ENCODE results near the gene NTPCR.
"Not testable (repeated sequence)": the region's sequence is repeated elsewhere in the genome, so short reads cannot be mapped to it uniquely, and the experiment has no call there.

Gene NTPCR

GRCh38 chr1:232950197-232951176 lies at the start of gene NTPCR:
TSS of gene NTPCR (plus strand) at chr1:232950611. CDS start at chr1:232950711, 100 bp downstream.
- DNase-seq (ENCODE audit: low read depth), result peak; percentile 95

DNA sequence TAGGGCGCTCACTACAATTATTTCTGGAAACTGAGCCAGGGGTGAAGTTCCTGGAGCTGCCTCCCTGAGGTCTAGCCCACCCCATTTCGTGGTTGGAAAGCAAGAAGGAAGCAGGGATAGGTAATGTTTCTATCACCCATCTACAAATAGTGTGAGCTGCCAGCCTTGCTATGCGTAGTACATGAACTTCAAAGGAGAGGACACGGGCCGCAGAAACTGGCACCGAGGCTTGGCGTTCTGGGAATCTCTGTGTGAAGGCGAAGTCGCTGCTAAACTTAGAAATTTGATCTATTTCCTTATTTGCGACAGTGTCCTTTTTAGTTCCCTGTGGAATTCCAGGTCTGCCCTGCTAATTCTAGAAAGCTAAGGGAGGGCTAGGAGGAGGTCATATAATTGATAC lies 49.6 kb upstream of the NTPCR start:
- DNase-seq (ENCODE audit: low read depth), result no peak

- no peak for DNase-seq (ENCODE audit: low read depth)
These were observed 49.2 kb upstream of the NTPCR start for GRCh38 chr1:232901255-232901654.

DNA sequence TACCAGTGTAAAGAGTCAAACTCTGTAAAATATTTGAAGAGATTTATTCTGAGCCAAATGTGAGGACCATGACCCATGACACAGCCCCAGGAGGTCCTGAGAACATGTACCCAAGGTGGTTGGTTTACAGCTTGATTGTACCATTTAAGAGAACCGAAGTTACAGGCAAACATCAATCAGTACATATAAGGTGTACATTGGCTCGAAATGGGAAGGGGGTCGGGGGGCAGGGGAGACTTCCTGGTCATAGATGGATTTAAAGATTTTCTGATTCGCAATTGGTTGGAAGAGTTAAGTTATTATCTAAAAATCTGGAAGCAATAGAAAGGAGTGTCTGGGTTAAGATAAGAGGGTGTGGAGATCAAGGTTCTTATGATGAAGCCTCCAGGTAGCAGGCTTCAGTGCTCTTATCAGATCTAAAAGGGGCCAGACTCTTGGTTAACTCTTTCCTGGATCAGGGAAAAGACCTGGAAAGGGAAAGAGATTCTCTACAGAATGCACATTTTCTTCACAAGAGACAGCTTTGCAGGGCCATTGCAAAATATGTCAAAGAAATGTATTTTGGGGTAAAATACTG lies 47.5 kb upstream of the NTPCR start:
- no peak for DNase-seq (ENCODE audit: low read depth)

DNA sequence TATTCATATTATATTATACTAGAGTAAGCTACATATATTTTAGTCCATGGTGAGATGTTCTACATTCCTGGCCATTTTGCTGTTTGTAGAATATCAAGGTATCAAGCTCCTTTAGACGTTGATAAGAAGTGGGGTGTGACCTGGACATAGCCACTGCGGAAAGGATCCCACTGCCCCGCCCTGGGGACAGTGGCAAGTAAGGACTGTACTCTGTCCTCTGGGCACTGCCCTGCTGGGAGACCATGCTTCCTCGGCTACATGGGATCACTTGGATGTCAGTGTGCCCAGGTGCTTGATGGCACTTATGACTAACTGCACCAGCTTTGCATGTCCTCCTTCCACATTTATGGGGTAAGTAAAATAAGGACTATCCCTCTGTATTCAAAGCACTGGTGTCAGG lies 46.3 kb upstream of the NTPCR start:
- DNase-seq (ENCODE audit: low read depth), result no peak

DNA sequence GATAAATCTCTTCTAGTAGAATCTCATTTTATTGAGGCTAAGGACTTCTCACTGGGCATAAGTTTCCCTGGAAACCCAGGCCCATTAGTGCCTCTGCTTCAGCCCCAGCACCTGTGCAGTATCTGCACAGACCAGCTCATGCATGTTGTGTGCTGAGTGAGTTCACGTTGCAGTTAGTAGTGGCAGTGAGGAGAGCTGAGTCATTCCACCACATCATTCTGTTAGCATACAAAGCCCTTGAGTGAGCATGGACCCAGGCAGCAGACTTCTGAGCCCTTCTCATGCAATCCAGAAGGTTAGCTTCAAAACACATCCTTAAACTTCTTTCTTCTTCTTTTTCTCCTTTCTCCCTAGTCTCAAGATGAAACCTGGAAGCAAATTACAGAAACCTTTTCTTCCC lies 45.8 kb upstream of the NTPCR start:
- no peak for DNase-seq (ENCODE audit: low read depth)

DNA sequence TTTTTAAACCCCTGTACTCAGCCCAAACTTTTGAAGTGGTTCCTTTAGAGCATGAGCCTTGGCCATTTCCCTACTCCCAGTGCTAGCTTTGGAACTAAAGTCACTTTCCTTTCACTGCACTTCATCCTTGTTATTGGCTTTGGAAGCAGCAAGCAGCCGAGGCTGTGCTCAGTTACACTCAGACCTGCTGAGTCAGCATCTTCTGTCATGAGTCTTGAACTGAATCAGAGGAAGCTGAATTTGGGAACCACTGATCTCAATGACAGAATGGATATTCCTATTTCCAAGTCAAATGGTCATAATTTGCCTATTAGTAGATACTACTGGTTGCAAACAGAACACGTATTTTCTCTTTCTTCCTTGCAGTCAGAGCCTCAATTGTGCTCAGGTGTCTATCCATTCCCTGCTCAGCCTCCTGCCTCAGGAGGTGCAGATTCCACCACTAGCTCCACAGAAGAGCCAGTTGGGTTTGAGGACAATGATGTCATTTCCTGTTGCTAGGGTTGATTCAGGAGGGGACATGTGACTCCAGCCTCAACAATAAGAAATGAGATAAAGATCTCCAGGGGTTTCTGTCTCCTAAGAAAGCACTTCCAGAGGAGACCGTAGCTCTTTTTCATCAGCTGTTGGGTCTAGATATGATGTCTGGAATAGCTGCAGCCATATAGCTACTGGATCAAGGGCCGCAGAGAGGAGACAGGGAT lies 44.9 kb upstream of the NTPCR start:
- no peak for DNase-seq (ENCODE audit: low read depth)

- no peak for DNase-seq (ENCODE audit: low read depth)
These were observed 44.0 kb upstream of the NTPCR start for GRCh38 chr1:232906441-232906840.

- DNase-seq (ENCODE audit: low read depth), result no peak
These were observed 41.6 kb upstream of the NTPCR start for GRCh38 chr1:232908831-232909230.

GRCh38 chr1:232909752-232910151 lies 40.7 kb upstream of the NTPCR start:
- no peak for DNase-seq (ENCODE audit: low read depth)

GRCh38 chr1:232911027-232911599 lies 39.3 kb upstream of the NTPCR start:
- DNase-seq (ENCODE audit: low read depth), result no peak

- DNase-seq (ENCODE audit: low read depth), result no peak
These were observed 37.4 kb upstream of the NTPCR start for GRCh38 chr1:232912845-232913580.

GRCh38 chr1:232914271-232914670 lies 36.1 kb upstream of the NTPCR start:
- not testable (repeated sequence) for DNase-seq (ENCODE audit: low read depth)

- no peak for DNase-seq (ENCODE audit: low read depth)
These were observed 35.2 kb upstream of the NTPCR start for GRCh38 chr1:232915212-232915611.

- DNase-seq (ENCODE audit: low read depth), result no peak
These were observed 33.4 kb upstream of the NTPCR start for GRCh38 chr1:232917053-232917452.

DNA sequence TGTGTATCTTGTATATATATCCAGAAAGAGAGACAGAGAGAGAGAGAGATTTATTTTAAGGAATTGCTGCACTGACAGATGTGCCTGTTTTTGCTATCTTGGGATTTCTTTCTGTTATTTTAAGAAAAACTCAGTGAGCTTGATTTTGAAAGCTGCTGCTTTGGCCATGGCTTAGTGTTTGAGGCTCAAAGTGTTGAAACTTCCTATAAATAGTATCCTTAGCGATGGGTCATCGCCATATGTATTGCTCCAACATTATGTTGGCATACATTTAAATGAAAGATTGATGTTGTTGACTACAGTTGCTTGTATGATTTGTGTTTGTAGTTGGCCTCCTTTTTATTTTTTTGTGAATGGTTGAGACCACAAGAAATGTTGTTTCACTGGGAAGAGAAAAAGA lies 29.0 kb upstream of the NTPCR start:
- no peak for DNase-seq (ENCODE audit: low read depth)

- DNase-seq (ENCODE audit: low read depth), result no peak
These were observed 27.9 kb upstream of the NTPCR start for GRCh38 chr1:232922485-232922884.

DNA sequence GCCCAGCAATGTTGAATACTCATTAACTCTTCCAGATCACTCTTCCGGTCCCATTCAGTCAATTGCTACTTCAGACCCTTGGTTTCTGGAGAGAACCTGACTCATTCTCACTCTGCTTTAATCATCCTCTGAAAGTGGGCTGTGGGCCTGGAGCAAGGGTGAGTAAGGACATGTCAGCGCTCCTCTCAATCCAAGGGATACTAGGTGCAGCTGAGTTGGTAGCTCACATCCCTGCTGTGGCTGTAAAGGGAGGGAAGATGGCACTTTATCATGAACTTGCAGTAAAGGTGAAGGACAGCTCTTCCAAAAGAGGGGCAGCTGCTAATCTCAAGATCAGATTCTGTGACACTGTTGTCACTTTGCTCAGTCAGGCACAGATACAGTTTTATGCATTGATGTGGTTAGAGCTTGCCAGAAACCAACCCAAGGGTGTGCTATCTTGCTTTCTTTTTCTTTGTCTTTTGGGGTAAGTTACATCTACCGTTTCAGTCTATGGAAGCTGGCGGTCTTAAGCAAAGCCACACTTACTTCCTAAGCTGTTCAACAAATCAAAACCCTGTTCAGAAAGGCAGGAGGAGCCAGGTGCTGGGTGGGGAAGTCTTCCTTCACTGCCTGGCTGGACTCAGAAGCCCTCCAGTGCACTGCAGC lies 26.5 kb upstream of the NTPCR start:
- DNase-seq (ENCODE audit: low read depth), result peak; percentile 23

- DNase-seq (ENCODE audit: low read depth), result no peak
These were observed 25.5 kb upstream of the NTPCR start for GRCh38 chr1:232924874-232925273.

DNA sequence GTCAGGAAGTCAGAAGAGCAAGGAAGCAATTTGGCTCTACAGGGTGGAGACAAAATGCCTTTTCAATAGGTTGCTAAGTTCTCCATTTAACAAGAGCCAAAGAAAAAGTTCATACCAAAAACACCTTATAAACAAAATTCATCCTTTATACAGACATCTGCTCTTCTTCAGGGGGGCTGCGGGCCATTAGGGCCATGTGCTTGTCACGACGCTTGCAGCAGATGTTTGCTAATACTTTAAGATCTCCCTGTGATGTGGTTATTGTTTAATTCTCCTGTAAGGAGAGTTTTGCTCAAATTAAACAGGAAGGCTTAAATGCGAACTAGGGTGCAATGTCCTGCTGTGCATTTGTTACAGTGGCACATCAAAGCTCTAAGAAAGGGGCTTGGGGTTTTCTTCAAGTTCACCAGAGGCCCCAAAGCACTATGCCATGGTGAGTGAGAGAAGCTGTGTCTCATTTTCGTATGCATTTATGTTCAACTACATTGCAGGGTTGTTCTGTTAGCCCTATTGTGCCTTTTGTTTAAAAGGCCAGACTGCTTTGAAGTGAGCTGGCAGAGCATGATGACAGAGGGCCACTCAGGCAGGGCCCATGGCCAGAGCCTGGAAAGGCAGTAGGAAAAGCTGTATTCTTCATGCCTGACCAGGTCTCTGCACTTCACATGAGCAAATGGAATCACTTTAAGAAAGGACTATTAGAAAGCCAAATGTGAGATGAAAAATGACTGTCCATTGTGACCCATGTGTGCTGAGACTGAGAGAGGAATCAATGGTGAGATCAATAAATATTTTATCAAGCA lies 24.8 kb upstream of the NTPCR start:
- no peak for DNase-seq (ENCODE audit: low read depth)
